CD14-positive monocyte (primary cell): ENCODE data around the gene ERBB3. TPM values are rescaled to one million over a fixed set of nuclear protein-coding genes. Genes with fewer than 3 reads are reported as not detected.

Experiments used
- DNase-seq, 3 donors: peaks; one replicate each; pipeline ENCODE4 v3.0.0-alpha.2; 2011 to 2022
- H2AFZ ChIP-seq: 2 replicates; pipeline ENCODE4 v1.6.0; 2012; ENCODE audit warnings: mild to moderate bottlenecking, low read depth, low read length, inconsistent platforms; ENCODE audit not compliant: insufficient read depth, poor library complexity, severe bottlenecking
- H3K27ac ChIP-seq, 2 donors: 1 replicate in 1 of 2; 2 replicates in 1 of 2; pipeline ENCODE4 v1.5.1; 2012 to 2013; ENCODE audit warnings: low read length in 2 of 2, control low read depth in 1 of 2, inconsistent platforms in 1 of 2, low read depth in 1 of 2, mild to moderate bottlenecking in 1 of 2
- H3K27me3 ChIP-seq, 2 donors: one replicate each; pipeline versions ENCODE4 v1.6.0 to v1.6.1; 2011 to 2013; ENCODE audit warnings: low read length in 2 of 2; ENCODE audit not compliant: control insufficient read depth in 2 of 2, insufficient read depth in 2 of 2
- H3K36me3 ChIP-seq, 2 donors: replicated peaks in 1 of 2; 1 replicate in 1 of 2; 2 replicates in 1 of 2; pipeline versions ENCODE4 v1.5.1 to v1.6.1; 2012 to 2013; ENCODE audit warnings: low read length in 2 of 2, control low read depth in 1 of 2, inconsistent platforms in 1 of 2, mild to moderate bottlenecking in 1 of 2; ENCODE audit not compliant: insufficient read depth in 2 of 2, control insufficient read depth in 1 of 2
- H3K4me1 ChIP-seq, 2 donors: 1 replicate in 1 of 2; 2 replicates in 1 of 2; pipeline versions ENCODE4 v1.5.1 to v1.6.1; 2012 to 2013; ENCODE audit warnings: low read length in 2 of 2, control low read depth in 1 of 2, inconsistent platforms in 1 of 2, mild to moderate bottlenecking in 1 of 2, moderate library complexity in 1 of 2; ENCODE audit not compliant: insufficient read depth in 2 of 2, control insufficient read depth in 1 of 2
- H3K4me2 ChIP-seq: replicated peaks from 2 replicates; pipeline ENCODE3; 2012; ENCODE audit warnings: low read length, moderate library complexity, mild to moderate bottlenecking; ENCODE audit not compliant: poor library complexity, severe bottlenecking; ENCODE audit errors: extremely low read depth
- H3K4me3 ChIP-seq, 3 experiments: fragments of 200-600 bp in 1 of 3; sonication (generic) in 1 of 3; replicated peaks in 1 of 3; 1 replicate in 2 of 3; 2 replicates in 1 of 3; pipeline ENCODE4 v1.5.1; 2011 to 2013; ENCODE audit warnings: low read length in 3 of 3, mild to moderate bottlenecking in 3 of 3, control low read depth in 2 of 3, low read depth in 2 of 3, inconsistent platforms in 1 of 3, moderate library complexity in 1 of 3
- H3K79me2 ChIP-seq: 2 replicates; pipeline ENCODE4 v1.6.0; 2012; ENCODE audit warnings: mild to moderate bottlenecking, control low read depth, inconsistent platforms, low read length, moderate library complexity; ENCODE audit not compliant: insufficient read depth
- H3K9ac ChIP-seq: 2 replicates; pipeline ENCODE4 v1.6.0; 2017; ENCODE audit warnings: low read length, mild to moderate bottlenecking; ENCODE audit not compliant: insufficient read depth, poor library complexity, severe bottlenecking
- H3K9me3 ChIP-seq, 2 donors: replicated peaks in 1 of 2; 1 replicate in 1 of 2; 2 replicates in 1 of 2; pipeline versions ENCODE4 v1.5.1 to v1.6.1; 2012 to 2013; ENCODE audit warnings: low read length in 2 of 2, control low read depth in 1 of 2; ENCODE audit not compliant: control insufficient read depth in 1 of 2, insufficient read depth in 1 of 2
- H4K20me1 ChIP-seq: 2 replicates; pipeline ENCODE4 v1.6.0; 2012; ENCODE audit warnings: mild to moderate bottlenecking, low read length, control low read depth, moderate library complexity; ENCODE audit not compliant: insufficient read depth
- H3K27ac Mint-ChIP-seq, 7 donors: one replicate each; pipeline ENCODE4 v1.8.0; 2020; ENCODE audit warnings: mild to moderate bottlenecking in 7 of 7, mixed read lengths in 7 of 7, moderate library complexity in 6 of 7, inconsistent platforms in 2 of 7
- H3K27me3 Mint-ChIP-seq, 3 donors: one replicate each; pipeline ENCODE4 v1.8.0; 2021 to 2022; ENCODE audit warnings: low read depth in 3 of 3, mild to moderate bottlenecking in 3 of 3, mixed read lengths in 3 of 3, moderate library complexity in 3 of 3, inconsistent platforms in 1 of 3
- H3K36me3 Mint-ChIP-seq, 2 donors: one replicate each; pipeline ENCODE4 v1.8.0; 2020; ENCODE audit warnings: mixed read lengths in 2 of 2, inconsistent platforms in 1 of 2, mild to moderate bottlenecking in 1 of 2
- H3K4me1 Mint-ChIP-seq: one replicate; pipeline ENCODE4 v1.8.0; 2020; ENCODE audit warnings: mild to moderate bottlenecking, mixed read lengths
- H3K4me3 Mint-ChIP-seq, 2 donors: one replicate each; pipeline ENCODE4 v1.8.0; 2020; ENCODE audit warnings: mild to moderate bottlenecking in 2 of 2, mixed read lengths in 2 of 2, moderate library complexity in 1 of 2
- H3K9me3 Mint-ChIP-seq, 7 donors: one replicate each; pipeline ENCODE4 v1.8.0; 2020 to 2022; ENCODE audit warnings: mixed read lengths in 7 of 7, mild to moderate bottlenecking in 6 of 7, moderate library complexity in 6 of 7, inconsistent platforms in 2 of 7
- CTCF ChIP-seq: fragments of 200-600 bp; IDR thresholded peaks from one replicate; pipeline ENCODE4 v1.8.0; 2022; ENCODE audit warnings: antibody characterized with exemption, mild to moderate bottlenecking
- WGBS: methylation state at CpG from one replicate; pipeline ENCODE4 v1.1.5; 2013; ENCODE audit warnings: missing lambda C conversion rate; ENCODE audit not compliant: insufficient coverage; 5-methylcytosine and 5-hydroxymethylcytosine counted together
- intact Hi-C, 2 donors: fragments of 100-400 bp; cut with micrococcal nuclease; formaldehyde crosslinking; loops; one replicate each; pipeline versions ENCODE4 v1.15.0 to v1.15.1; 2023
- polyA minus RNA-seq: library from RNA; depleted of rRNA, polyadenylated mRNA; stranded (reverse); fragments of >200 nt; gene quantifications from 2 replicates; pipeline ENCODE4 v1.2.3, GENCODE V29; 2012
- polyA plus RNA-seq, 3 donors: library from polyadenylated mRNA; depleted of rRNA in 1 of 3; unstranded in 2 of 3; stranded (reverse) in 1 of 3; fragments of 300-500 nt in 2 of 3; fragments of >200 nt in 1 of 3; fragmentation: Illumina TruSeq in 2 of 3; gene quantifications; 1 replicate in 2 of 3; 2 replicates in 1 of 3; pipeline ENCODE4 v1.2.3, GENCODE V29; 2012 to 2021
- total RNA-seq, 12 experiments: library from RNA in 1 of 12; stranded (reverse) in 1 of 12; fragments of 120-200 nt in 1 of 12; gene quantifications; one replicate each; pipeline ENCODE4 v1.2.4 and lab custom pipeline; 2013 to 2026; ENCODE audit warnings: mixed read lengths in 6 of 12, inconsistent platforms in 1 of 12

The ERBB3 gene
- total RNA-seq (2013), result 0.15 TPM
- under 1 TPM in 1 of 3 donors, not detected in 2; 0.01 TPM for polyA plus RNA-seq
- 0.14 TPM in 1 of 2 replicates, not detected in the other for polyA minus RNA-seq
- total RNA-seq (lab: John Stamatoyannopoulos, UW), result 0 to 6.3 (median 0.20) reads per million in 11 experiments

- H3K4me1 ChIP-seq, result peaks cover 20 to 21% of the 10 kb centered on the region in 2 donors
- no peaks in the 10 kb centered on the region for H4K20me1 ChIP-seq
- H3K27me3 ChIP-seq, result peaks cover 6 to 36% of the 10 kb centered on the region in 2 donors
- H3K4me1 Mint-ChIP-seq, result peaks cover 19% of the 10 kb centered on the region
- H3K27me3 Mint-ChIP-seq, result peaks cover 29 to 57% (median 44%) of the 10 kb centered on the region in 3 donors
- no peak within 1 kb of the TSS for H3K27ac ChIP-seq
- peak within 1 kb of the TSS; percentile 9 for H3K9ac ChIP-seq
- H3K79me2 ChIP-seq, result no peaks in the 10 kb centered on the region
- intact Hi-C loops, result no loop called here
- H3K27ac Mint-ChIP-seq, result peak within 1 kb of the TSS in 3 of 7 donors; percentile 13 to 63 (median 37)
- H3K4me3 Mint-ChIP-seq, result peak within 1 kb of the TSS; percentile 84 to 93
- no peak for TF ChIP-seq CTCF
- peak; percentile 66 to 80 (median 80) for DNase-seq
- H3K9me3 Mint-ChIP-seq, result peaks cover 0 to 5% (median 0%) of the 10 kb centered on the region in 7 donors
- peaks cover 3 to 5% of the 10 kb centered on the region in 2 donors for H3K36me3 Mint-ChIP-seq
- no peaks in the 10 kb centered on the region for H3K9me3 ChIP-seq
- H2AFZ ChIP-seq, result peak within 1 kb of the TSS; percentile 84
- no peaks in the 10 kb centered on the region for H3K36me3 ChIP-seq
- WGBS, result 1% methylated on average over 50 of the region's 59 CpGs
- H3K4me3 ChIP-seq, result peak within 1 kb of the TSS; percentile 24 to 79 (median 47)
- H3K4me2 ChIP-seq, result peak within 1 kb of the TSS; percentile 76
Measured at GRCh38 chr12:56079723-56080555, at the start of gene ERBB3. Gene ERBB3, plus strand, starts transcription at chr12:56080165. Its CDS starts 136 bp downstream, at chr12:56080301.

GRCh38 chr12:56031987-56032386 is 48.0 kb upstream of the ERBB3 start:
- Histone ChIP-seq H3K4me2 (no peak overlapping the region), H2AFZ (no peak overlapping the region), H3K4me3 (no peak overlapping the region), H3K36me3 (peaks cover 24 to 35% of the 10 kb centered on the region in 2 donors), H3K4me1 (no peaks in the 10 kb centered on the region), H4K20me1 (no peaks in the 10 kb centered on the region), H3K9me3 (no peaks in the 10 kb centered on the region), H3K27ac (no peak overlapping the region), H3K9ac (no peak overlapping the region), H3K79me2 (no peaks in the 10 kb centered on the region), H3K27me3 (no peaks in the 10 kb centered on the region)
- Mint-ChIP-seq H3K9me3 (no peaks in the 10 kb centered on the region), H3K27ac (no peak overlapping the region), H3K36me3 (peaks cover 30 to 58% of the 10 kb centered on the region in 2 donors), H3K27me3 (peaks cover 0 to 6% (median 0%) of the 10 kb centered on the region in 3 donors), H3K4me1 (no peaks in the 10 kb centered on the region), H3K4me3 (no peak overlapping the region)
- intact Hi-C loops, result no loop called here
- 100% methylated on average over 1 of the region's 1 CpG for WGBS
- no peak for DNase-seq
- no peak for TF ChIP-seq CTCF
